ENCODE data around the gene UQCRFS1.

DNA sequence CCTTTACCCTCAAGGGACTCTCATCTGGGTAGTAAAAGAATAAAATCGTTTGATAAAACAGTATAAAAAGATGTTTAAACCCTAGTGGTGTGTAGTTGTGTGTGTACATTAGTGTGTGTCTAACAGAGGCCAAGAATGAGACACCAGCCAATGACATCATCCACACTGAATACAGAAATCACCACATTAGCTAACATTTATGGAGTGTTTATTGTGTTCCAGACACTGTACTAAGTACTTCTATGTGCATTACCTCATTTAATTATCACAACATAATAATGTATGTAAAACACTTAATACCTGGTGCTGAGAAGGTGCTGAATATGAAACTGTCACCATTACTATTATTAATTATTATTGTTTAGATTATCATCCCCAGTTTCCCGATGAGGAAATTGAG is 49.1 kb upstream of the UQCRFS1 start:
- TF ChIP-seq CTCF (IDR thresholded peaks at IDR 0.05) (no peak), ZFX (IDR thresholded peaks at IDR 0.05; ENCODE audit: borderline replicate concordance) (no peak)

Measured in 22Rv1 (cell line).